ENCODE measurements around the gene OR2AK2. TPM values are rescaled to one million over a fixed set of nuclear protein-coding genes. Genes with fewer than 3 reads are reported as not detected.

The OR2AK2 gene
- total RNA-seq, 2 donors from 2014 or later = 0.37 TPM; not detected in 1

- H3K27me3 Mint-ChIP-seq = no peaks in the 10 kb centered on the region
- H3K27ac Mint-ChIP-seq = no peak overlapping the region
- peaks cover 3% of the 10 kb centered on the region for H3K9me3 ChIP-seq (ENCODE audit: control insufficient read depth, low read length, poor library complexity, severe bottlenecking)
- H3K4me1 Mint-ChIP-seq = peaks cover 3% of the 10 kb centered on the region
- ATAC-seq (no peak), DNase-seq (no peak)
- H3K4me3 Mint-ChIP-seq = no peak overlapping the region
- no peaks in the 10 kb centered on the region for H3K36me3 Mint-ChIP-seq (ENCODE audit: low read depth)
Observed at GRCh38 chr1:247966532-247967204, 1.6 kb downstream of the OR2AK2 start.

GRCh38 chr1:247992986-247993385, 28.0 kb downstream of the OR2AK2 start:
- DNase-seq = no peak
- ATAC-seq = no peak
- no peaks in the 10 kb centered on the region for H3K27me3 Mint-ChIP-seq
- no peak overlapping the region for H3K4me3 Mint-ChIP-seq
- no peaks in the 10 kb centered on the region for H3K9me3 ChIP-seq (ENCODE audit: control insufficient read depth, low read length, poor library complexity, severe bottlenecking)
- no peaks in the 10 kb centered on the region for H3K36me3 Mint-ChIP-seq (ENCODE audit: low read depth)
- H3K27ac Mint-ChIP-seq = no peak overlapping the region
- no peaks in the 10 kb centered on the region for H3K4me1 Mint-ChIP-seq

- no peak for ATAC-seq
- H3K27ac Mint-ChIP-seq = no peak overlapping the region
- H3K27me3 Mint-ChIP-seq = no peaks in the 10 kb centered on the region
- no peaks in the 10 kb centered on the region for H3K4me1 Mint-ChIP-seq
- H3K4me3 Mint-ChIP-seq = no peak overlapping the region
- no peak for DNase-seq
- H3K9me3 ChIP-seq (ENCODE audit: control insufficient read depth, low read length, poor library complexity, severe bottlenecking) = no peaks in the 10 kb centered on the region
- H3K36me3 Mint-ChIP-seq (ENCODE audit: low read depth) = peaks cover 3% of the 10 kb centered on the region
Observed at GRCh38 chr1:247998811-247999210, 33.8 kb downstream of the OR2AK2 start.

- Mint-ChIP-seq H3K27ac (no peak overlapping the region), H3K27me3 (no peaks in the 10 kb centered on the region), H3K4me3 (no peak overlapping the region), H3K36me3 (ENCODE audit: low read depth) (peaks cover 3% of the 10 kb centered on the region), H3K4me1 (no peaks in the 10 kb centered on the region)
- ATAC-seq (no peak), DNase-seq (no peak)
- H3K9me3 ChIP-seq (ENCODE audit: control insufficient read depth, low read length, poor library complexity, severe bottlenecking) = no peaks in the 10 kb centered on the region
Observed at GRCh38 chr1:248000169-248000568, 35.1 kb downstream of the OR2AK2 start.

GRCh38 chr1:248007778-248008177, 42.7 kb downstream of the OR2AK2 start:
- no peak for DNase-seq
- no peak for ATAC-seq
- peaks cover 8% of the 10 kb centered on the region for H3K9me3 ChIP-seq (ENCODE audit: control insufficient read depth, low read length, poor library complexity, severe bottlenecking)
- H3K4me3 Mint-ChIP-seq = no peak overlapping the region
- no peaks in the 10 kb centered on the region for H3K4me1 Mint-ChIP-seq
- H3K27ac Mint-ChIP-seq = no peak overlapping the region
- H3K27me3 Mint-ChIP-seq = no peaks in the 10 kb centered on the region
- peaks cover 3% of the 10 kb centered on the region for H3K36me3 Mint-ChIP-seq (ENCODE audit: low read depth)

GRCh38 chr1:248009681-248010080, 44.6 kb downstream of the OR2AK2 start:
- no peak for ATAC-seq
- peaks cover 8% of the 10 kb centered on the region for H3K9me3 ChIP-seq (ENCODE audit: control insufficient read depth, low read length, poor library complexity, severe bottlenecking)
- no peak for DNase-seq
- H3K4me1 Mint-ChIP-seq = no peaks in the 10 kb centered on the region
- H3K4me3 Mint-ChIP-seq = no peak overlapping the region
- no peaks in the 10 kb centered on the region for H3K36me3 Mint-ChIP-seq (ENCODE audit: low read depth)
- no peak overlapping the region for H3K27ac Mint-ChIP-seq
- H3K27me3 Mint-ChIP-seq = no peaks in the 10 kb centered on the region

GRCh38 chr1:248013229-248013710, 48.2 kb downstream of the OR2AK2 start, which contains the start of gene OR2L5:
TSS of gene OR2L5 (plus strand) at chr1:248013660. CDS start at chr1:248021948, 8,288 bp downstream.
- DNase-seq = no peak
- no peaks in the 10 kb centered on the region for H3K36me3 Mint-ChIP-seq (ENCODE audit: low read depth)
- H3K27me3 Mint-ChIP-seq = no peaks in the 10 kb centered on the region
- H3K27ac Mint-ChIP-seq = no peak within 1 kb of the TSS
- no peak for ATAC-seq
- H3K4me3 Mint-ChIP-seq = no peak within 1 kb of the TSS
- H3K9me3 ChIP-seq (ENCODE audit: control insufficient read depth, low read length, poor library complexity, severe bottlenecking) = peaks cover 5% of the 10 kb centered on the region
- no peaks in the 10 kb centered on the region for H3K4me1 Mint-ChIP-seq

- Mint-ChIP-seq H3K4me3 (no peak overlapping the region), H3K36me3 (ENCODE audit: low read depth) (no peaks in the 10 kb centered on the region), H3K4me1 (no peaks in the 10 kb centered on the region), H3K27ac (no peak overlapping the region), H3K27me3 (no peaks in the 10 kb centered on the region)
- no peak for ATAC-seq
- no peaks in the 10 kb centered on the region for H3K9me3 ChIP-seq (ENCODE audit: control insufficient read depth, low read length, poor library complexity, severe bottlenecking)
- DNase-seq = no peak
Observed at GRCh38 chr1:248015803-248016202, 50.8 kb downstream of the OR2AK2 start.

Other genes with a start within 250 kb of the OR2AK2 start
- gene OR6F1, start 248.6 kb upstream of the OR2AK2 start, total RNA-seq = not detected
- not detected for gene OR14K1, start 226.6 kb upstream of the OR2AK2 start, total RNA-seq
- gene OR14A2, start 217.1 kb upstream of the OR2AK2 start, total RNA-seq = not detected
- not detected for gene OR1C1, start 204.7 kb upstream of the OR2AK2 start, total RNA-seq
- gene OR14A16, start 141.1 kb upstream of the OR2AK2 start, total RNA-seq = not detected
- gene OR11L1, start 123.3 kb upstream of the OR2AK2 start, total RNA-seq = 1 to 10 TPM in 1 of 2 donors, not detected in 1; 1.3 TPM
- gene TRIM58, start 108.0 kb upstream of the OR2AK2 start, total RNA-seq = 10 to 100 TPM in 1 of 2 donors, 1 to 10 TPM in 1; 1.2 to 44.2 TPM
- gene OR2W3, start 69.6 kb upstream of the OR2AK2 start, total RNA-seq = 1 to 10 TPM in 1 of 2 donors, under 1 TPM in 1; 0.72 to 6.6 TPM
- under 1 TPM in 1 of 2 donors, not detected in 1; 0.30 TPM for gene OR2T8, start 45.0 kb upstream of the OR2AK2 start, total RNA-seq
- gene OR2AJ1, start 40.3 kb upstream of the OR2AK2 start, total RNA-seq = under 1 TPM in 1 of 2 donors, not detected in 1; 0.15 TPM
- under 1 TPM; 0.50 to 0.62 TPM for gene OR2L8, start 16.4 kb upstream of the OR2AK2 start, total RNA-seq
- gene OR2L5, start 48.4 kb downstream of the OR2AK2 start, total RNA-seq = not detected
- under 1 TPM; 0.21 to 0.22 TPM for gene OR2L2, start 64.8 kb downstream of the OR2AK2 start, total RNA-seq
- not detected for gene OR2L3, start 81.6 kb downstream of the OR2AK2 start, total RNA-seq
- gene OR2L13, start 130.0 kb downstream of the OR2AK2 start, total RNA-seq = under 1 TPM in 1 of 2 donors, not detected in 1; 0.21 TPM
- gene OR2M5, start 179.9 kb downstream of the OR2AK2 start, total RNA-seq = not detected
- not detected for gene OR2M2, start 209.6 kb downstream of the OR2AK2 start, total RNA-seq
- not detected for gene OR2M3, start 232.0 kb downstream of the OR2AK2 start, total RNA-seq

Data from T-helper 17 cell (primary cell).